ENCODE measurements around the gene TSPOAP1.

DNA sequence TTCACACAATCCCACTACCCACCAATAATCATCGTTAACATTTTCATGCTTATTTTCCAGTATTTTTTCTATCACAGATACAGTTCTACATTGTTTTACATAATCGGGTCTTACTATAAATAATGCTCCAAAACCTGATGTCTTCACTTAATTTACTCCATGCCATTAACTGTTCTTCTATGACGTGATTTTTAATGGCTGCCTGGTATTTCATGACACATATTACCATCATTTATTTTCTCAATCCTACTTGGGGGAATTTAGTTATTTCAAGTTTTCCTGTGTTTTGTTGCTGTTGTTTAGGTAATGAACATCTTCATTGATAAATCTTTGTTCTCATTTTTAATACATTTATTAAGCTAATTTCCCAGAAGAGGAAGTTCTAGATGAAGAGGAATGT, 75.5 kb downstream of the TSPOAP1 start:
- TF ChIP-seq POLR2A (IDR thresholded peaks at IDR 0.05) (no peak), CTCF (IDR thresholded peaks at IDR 0.05) (no peak)
